Loucy (cell line): ENCODE results near the gene TMEM204.

Source experiments
- H2AFZ ChIP-seq: fragments of 200-600 bp; sonication (generic); 2 replicates; pipeline ENCODE4 v1.6.0; 2016; ENCODE audit warnings: antibody characterized with exemption, mild to moderate bottlenecking, low read length, moderate library complexity
- H3F3A ChIP-seq: fragments of 200-600 bp; 2 replicates; pipeline ENCODE4 v1.6.0; 2016; ENCODE audit warnings: antibody characterized with exemption, low read depth, mild to moderate bottlenecking
- H3K27me3 ChIP-seq: fragments of 200-600 bp; sonication (generic); 2 replicates; pipeline ENCODE4 v1.6.1; 2014; ENCODE audit warnings: low read length, mild to moderate bottlenecking; ENCODE audit not compliant: insufficient read depth, poor library complexity, severe bottlenecking
- H3K36me3 ChIP-seq: fragments of 200-600 bp; sonication (generic); 2 replicates; pipeline ENCODE4 v1.6.1; 2016; ENCODE audit warnings: low read length; ENCODE audit not compliant: insufficient read depth
- H3K4me1 ChIP-seq: fragments of 200-600 bp; sonication (generic); 2 replicates; pipeline ENCODE4 v1.5.1; 2014; ENCODE audit warnings: low read length, mild to moderate bottlenecking; ENCODE audit not compliant: insufficient read depth, poor library complexity, severe bottlenecking
- H3K4me2 ChIP-seq: fragments of 200-600 bp; sonication (generic); 2 replicates; pipeline ENCODE4 v1.6.0; 2014; ENCODE audit warnings: antibody characterized with exemption, low read length, low read depth, mild to moderate bottlenecking; ENCODE audit not compliant: poor library complexity, severe bottlenecking
- H3K4me3 ChIP-seq: fragments of 200-600 bp; sonication (generic); 2 replicates; pipeline ENCODE4 v1.5.1; 2014; ENCODE audit warnings: low read length, mild to moderate bottlenecking, mixed read lengths; ENCODE audit not compliant: poor library complexity, severe bottlenecking
- H3K79me2 ChIP-seq: fragments of 200-600 bp; sonication (generic); 2 replicates; pipeline ENCODE4 v1.6.1; 2014; ENCODE audit warnings: low read length; ENCODE audit not compliant: insufficient read depth
- H3K9ac ChIP-seq: fragments of 200-600 bp; sonication (generic); 2 replicates; pipeline ENCODE4 v1.6.0; 2014; ENCODE audit warnings: mild to moderate bottlenecking, low read depth, low read length, moderate library complexity; ENCODE audit not compliant: poor library complexity, severe bottlenecking
- H3K9me2 ChIP-seq: fragments of 200-600 bp; sonication (generic); replicated peaks from 2 replicates; pipeline ENCODE4 v1.6.1; 2016; ENCODE audit warnings: low read depth, low read length, mixed read lengths
- H3K9me3 ChIP-seq: fragments of 200-600 bp; sonication (generic); 2 replicates; pipeline ENCODE4 v1.6.1; 2014; ENCODE audit warnings: mild to moderate bottlenecking, antibody characterized with exemption, low read length, low read depth; ENCODE audit not compliant: insufficient read depth
- H4K20me1 ChIP-seq: fragments of 200-600 bp; sonication (generic); 2 replicates; pipeline ENCODE4 v1.6.0; 2014; ENCODE audit warnings: antibody characterized with exemption, low read length, mild to moderate bottlenecking; ENCODE audit not compliant: insufficient read depth, poor library complexity, severe bottlenecking
- EZH2phosphoT487 ChIP-seq: fragments of 200-600 bp; IDR thresholded peaks from 2 replicates; pipeline ENCODE4 v1.6.1; 2018; ENCODE audit warnings: antibody characterized with exemption, mild to moderate bottlenecking, moderate library complexity, borderline replicate concordance
- TF ChIP-seq, protein P1 (sequence below): fragments of 200-600 bp; sonication (generic); conservative IDR thresholded peaks from 2 replicates; pipeline ENCODE4 v1.5.1; 2014; ENCODE audit warnings: mild to moderate bottlenecking, antibody characterized with exemption, low read length

Gene TMEM204

DNA sequence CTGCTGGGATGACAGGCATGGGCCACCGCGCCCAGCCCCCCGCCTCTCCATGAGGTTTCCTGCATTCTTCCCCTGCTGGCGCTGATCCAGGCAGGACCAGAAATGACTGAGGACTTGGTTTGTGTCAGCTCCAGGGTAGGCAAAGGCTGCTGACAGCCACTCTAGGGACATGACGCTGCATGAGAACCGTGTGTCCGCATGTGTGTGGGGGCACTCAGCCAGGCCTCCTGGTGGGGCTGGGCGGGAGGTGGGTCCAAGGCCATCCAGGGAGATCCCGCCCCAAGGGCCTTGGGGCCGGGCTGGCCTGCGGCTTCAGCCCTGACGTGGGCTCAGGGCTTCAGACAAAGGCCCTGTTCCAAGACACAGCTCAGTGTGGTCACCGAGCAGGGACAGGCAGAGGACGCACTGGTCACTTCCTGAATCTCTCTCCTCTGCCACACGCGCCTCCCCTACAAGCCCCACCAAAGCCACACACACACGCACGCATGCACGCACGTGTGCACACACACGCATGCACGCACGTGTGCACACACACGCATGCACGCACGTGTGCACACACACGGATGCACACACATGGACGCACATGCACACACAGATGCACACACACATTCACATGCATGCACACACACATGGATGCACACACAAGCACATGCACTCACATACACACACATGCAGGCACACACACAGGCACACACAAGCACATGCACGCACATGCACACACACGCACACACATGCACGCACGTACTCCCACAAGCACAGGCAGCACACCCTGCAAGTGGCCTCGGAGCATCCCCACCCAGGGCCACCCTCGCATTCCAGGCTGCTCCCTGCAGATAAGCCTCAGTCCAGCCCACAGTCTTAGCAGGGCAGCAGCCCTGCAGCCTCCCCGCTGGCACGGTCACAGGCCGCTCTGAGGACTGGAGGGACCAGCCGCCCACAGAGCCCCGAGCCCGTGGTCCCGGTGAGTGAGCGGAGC is 5.3 kb upstream of the TMEM204 start:
- H4K20me1 ChIP-seq = no peaks in the 10 kb centered on the region
- H3K9me3 ChIP-seq = no peaks in the 10 kb centered on the region
- peaks cover 9% of the 10 kb centered on the region for H3K4me1 ChIP-seq
- no peaks in the 10 kb centered on the region for H3K36me3 ChIP-seq
- H3K9ac ChIP-seq = no peak overlapping the region
- H3F3A ChIP-seq = no peaks in the 10 kb centered on the region
- no peak overlapping the region for H2AFZ ChIP-seq
- no peaks in the 10 kb centered on the region for H3K79me2 ChIP-seq
- H3K27me3 ChIP-seq = no peaks in the 10 kb centered on the region
- no peak for TF ChIP-seq EZH2phosphoT487
- TF ChIP-seq, protein P1, sequence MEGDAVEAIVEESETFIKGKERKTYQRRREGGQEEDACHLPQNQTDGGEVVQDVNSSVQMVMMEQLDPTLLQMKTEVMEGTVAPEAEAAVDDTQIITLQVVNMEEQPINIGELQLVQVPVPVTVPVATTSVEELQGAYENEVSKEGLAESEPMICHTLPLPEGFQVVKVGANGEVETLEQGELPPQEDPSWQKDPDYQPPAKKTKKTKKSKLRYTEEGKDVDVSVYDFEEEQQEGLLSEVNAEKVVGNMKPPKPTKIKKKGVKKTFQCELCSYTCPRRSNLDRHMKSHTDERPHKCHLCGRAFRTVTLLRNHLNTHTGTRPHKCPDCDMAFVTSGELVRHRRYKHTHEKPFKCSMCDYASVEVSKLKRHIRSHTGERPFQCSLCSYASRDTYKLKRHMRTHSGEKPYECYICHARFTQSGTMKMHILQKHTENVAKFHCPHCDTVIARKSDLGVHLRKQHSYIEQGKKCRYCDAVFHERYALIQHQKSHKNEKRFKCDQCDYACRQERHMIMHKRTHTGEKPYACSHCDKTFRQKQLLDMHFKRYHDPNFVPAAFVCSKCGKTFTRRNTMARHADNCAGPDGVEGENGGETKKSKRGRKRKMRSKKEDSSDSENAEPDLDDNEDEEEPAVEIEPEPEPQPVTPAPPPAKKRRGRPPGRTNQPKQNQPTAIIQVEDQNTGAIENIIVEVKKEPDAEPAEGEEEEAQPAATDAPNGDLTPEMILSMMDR = no peak
- H3K4me3 ChIP-seq = no peak overlapping the region
- H3K9me2 ChIP-seq = no peaks in the 10 kb centered on the region
- no peak overlapping the region for H3K4me2 ChIP-seq

DNA sequence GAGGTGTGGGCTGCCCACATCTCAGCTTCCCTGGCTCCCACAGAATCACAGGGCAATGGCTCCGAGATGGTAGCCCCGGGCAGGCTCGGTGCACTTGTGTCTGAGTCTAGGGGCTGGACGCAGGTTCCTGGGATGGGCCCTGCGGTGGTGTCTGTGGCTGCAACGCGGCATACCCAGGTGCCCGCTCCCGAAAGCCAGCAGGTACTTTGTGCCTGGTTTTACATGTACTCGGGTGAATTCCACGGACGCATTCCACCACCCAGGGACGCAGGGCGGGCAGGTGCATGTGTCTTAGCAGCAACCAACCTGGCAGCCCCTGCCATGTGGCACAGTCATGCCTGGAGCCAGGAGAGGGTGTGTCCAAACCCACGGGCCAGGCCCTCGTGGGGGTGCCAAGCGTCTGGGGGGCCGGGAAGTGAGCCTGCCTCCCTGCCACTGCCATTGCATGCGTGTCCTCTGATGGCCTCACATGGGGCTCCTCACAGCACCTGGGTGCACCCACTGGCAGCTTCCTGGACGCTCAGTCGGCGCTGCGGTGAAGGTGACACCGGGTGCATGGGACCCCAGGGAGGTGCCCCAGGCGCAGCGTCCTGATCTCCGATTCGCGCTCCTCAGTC is 4.4 kb upstream of the TMEM204 start:
- H3F3A ChIP-seq = no peaks in the 10 kb centered on the region

DNA sequence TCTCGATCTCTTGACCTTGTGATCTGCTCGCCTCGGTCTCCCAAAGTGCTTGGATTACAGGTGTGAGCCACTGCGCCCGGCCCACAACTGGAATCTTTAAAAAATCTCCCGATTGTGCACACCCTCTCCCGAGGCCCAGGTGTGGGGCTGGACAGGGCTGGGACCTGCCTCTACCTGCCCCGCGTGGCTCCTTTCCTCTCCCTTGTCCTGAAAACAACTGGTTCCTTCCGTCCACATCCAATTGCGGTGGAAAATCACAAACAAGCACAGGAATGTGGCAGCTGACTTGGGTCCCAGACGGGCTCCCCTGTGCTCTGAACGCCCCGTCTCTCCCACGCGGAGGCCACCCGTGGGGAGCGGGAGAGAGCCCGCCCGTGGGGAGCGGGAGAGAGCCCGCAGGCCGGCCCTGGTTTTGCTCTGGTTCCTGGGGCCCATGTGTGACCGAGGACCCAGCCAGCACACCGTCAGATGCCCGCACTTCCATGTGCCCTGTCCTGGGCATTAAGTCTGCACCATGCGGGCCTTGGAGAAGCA is 3.0 kb upstream of the TMEM204 start:
- H3F3A ChIP-seq = no peaks in the 10 kb centered on the region
- no peak overlapping the region for H3K9ac ChIP-seq
- no peak overlapping the region for H3K4me3 ChIP-seq
- H4K20me1 ChIP-seq = no peaks in the 10 kb centered on the region
- no peaks in the 10 kb centered on the region for H3K27me3 ChIP-seq
- peaks cover 9% of the 10 kb centered on the region for H3K4me1 ChIP-seq
- no peaks in the 10 kb centered on the region for H3K36me3 ChIP-seq
- H3K9me2 ChIP-seq = no peaks in the 10 kb centered on the region
- H3K9me3 ChIP-seq = no peaks in the 10 kb centered on the region
- H2AFZ ChIP-seq = no peak overlapping the region
- no peak overlapping the region for H3K4me2 ChIP-seq
- H3K79me2 ChIP-seq = no peaks in the 10 kb centered on the region
- TF ChIP-seq, protein P1 = no peak
- no peak for TF ChIP-seq EZH2phosphoT487

More for the DNA sequence above, 4.4 kb upstream of the TMEM204 start:
- Histone ChIP-seq H3K9me2 (no peaks in the 10 kb centered on the region), H3K4me2 (no peak overlapping the region), H2AFZ (no peak overlapping the region), H3K9ac (no peak overlapping the region), H3K4me1 (peaks cover 9% of the 10 kb centered on the region), H4K20me1 (no peaks in the 10 kb centered on the region), H3K36me3 (no peaks in the 10 kb centered on the region), H3K9me3 (no peaks in the 10 kb centered on the region), H3K79me2 (no peaks in the 10 kb centered on the region), H3K4me3 (no peak overlapping the region), H3K27me3 (no peaks in the 10 kb centered on the region)
- TF ChIP-seq, protein P1 = no peak
- no peak for TF ChIP-seq EZH2phosphoT487
